ENCODE data around the gene RBM6. TPM values are rescaled to one million over a fixed set of nuclear protein-coding genes. Genes with fewer than 3 reads are reported as not detected.

Gene RBM6
- total and polyA plus RNA-seq, 2 of the 4 experiments (the other 2 are of a cell fraction) = 38.5 to 64.6 TPM

DNA sequence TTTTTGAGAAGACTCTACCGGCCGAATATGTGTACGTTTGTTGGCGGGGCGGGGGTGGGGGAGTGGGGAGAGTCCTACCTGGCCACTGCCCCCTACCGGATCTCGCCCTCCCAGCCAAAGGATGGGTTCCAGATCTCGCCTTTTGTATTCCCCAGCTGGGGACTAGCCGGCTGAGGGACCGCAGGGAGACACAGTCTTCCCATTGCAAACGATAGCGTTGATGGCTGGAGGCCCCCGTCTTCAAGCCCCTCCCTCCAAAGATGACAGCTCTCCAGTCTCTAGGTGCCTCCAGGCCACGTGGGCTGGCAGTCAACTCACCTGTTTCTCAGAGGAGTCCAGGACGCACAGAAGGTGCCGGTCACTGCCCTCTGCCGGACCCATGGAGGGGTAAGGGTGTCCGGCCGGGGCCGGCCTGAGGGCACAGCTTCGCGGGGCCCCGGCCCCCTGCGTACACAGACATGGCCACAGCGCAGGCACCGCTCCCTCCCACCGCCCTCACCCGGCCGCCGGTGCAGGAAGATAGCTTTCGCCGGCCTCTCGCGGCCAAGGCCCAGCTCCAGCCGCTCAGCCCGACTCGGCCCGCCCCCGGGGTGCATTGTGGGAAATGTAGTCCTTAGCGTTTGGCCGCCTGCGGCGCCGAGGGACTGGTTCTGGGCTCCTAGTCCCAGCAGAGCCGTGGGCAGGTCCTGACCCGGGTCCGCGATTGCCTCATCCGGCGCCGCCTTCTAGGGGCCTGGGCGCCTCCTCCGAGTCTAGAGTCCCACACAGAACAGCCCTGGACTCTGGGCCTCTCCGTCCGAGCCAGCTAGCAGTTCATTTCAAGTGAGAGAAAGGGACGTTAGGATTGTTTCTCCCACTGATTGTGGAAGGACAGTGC, 10.4 kb upstream of the RBM6 start, which contains the start of gene MON1A:
Gene MON1A, minus strand, starts transcription at position 521 of the 877 bp plus-strand sequence. CDS start 16,465 bp downstream, outside the sequence.
- Histone ChIP-seq H3K18ac (ENCODE audit: low read depth, low read length) (peak within 1 kb of the TSS; percentile 65), H3K56ac (ENCODE audit: extremely low read depth, insufficient read depth, low read length) (peak within 1 kb of the TSS; percentile 80), H2AK5ac (ENCODE audit: low read depth, low read length) (peak within 1 kb of the TSS; percentile 95), H3K27me3 (ENCODE audit: control insufficient read depth, insufficient read depth, low read length) (no peaks in the 10 kb centered on the region), H4K5ac (ENCODE audit: low read depth, low read length) (peak within 1 kb of the TSS; percentile 96), H3K9me1 (ENCODE audit: insufficient read depth, low read length) (peaks cover 5% of the 10 kb centered on the region; the same call in 1 of the 2 replicates), H3K9ac (ENCODE audit: low read depth, low read length) (peak within 1 kb of the TSS; percentile 73), H3K4me1 (ENCODE audit: control insufficient read depth, insufficient read depth, low read length) (peaks cover 6% of the 10 kb centered on the region), H3K4me3 (ENCODE audit: insufficient read depth, low read depth, low read length) (peak within 1 kb of the TSS; percentile 68), H2BK15ac (ENCODE audit: low read depth, low read length) (peak within 1 kb of the TSS; percentile 63; the same call in 1 of the 3 replicates), H3K79me1 (ENCODE audit: low read depth in 1 of 2, low read length in 2 of 2) (peaks cover 16 to 28% of the 10 kb centered on the region in 2 experiments), H2BK5ac (ENCODE audit: low read depth, low read length, poor library complexity, severe bottlenecking) (peak within 1 kb of the TSS; percentile 51), H4K91ac (ENCODE audit: insufficient read depth, low read depth, low read length) (peak within 1 kb of the TSS; percentile 97), H3K4ac (ENCODE audit: low read depth, low read length) (peak within 1 kb of the TSS; percentile 94), H2AK9ac (replicated peaks; ENCODE audit: low read depth, low read length, poor library complexity) (peak within 1 kb of the TSS; percentile 95), H3K4me2 (ENCODE audit: low read depth, low read length) (peak within 1 kb of the TSS; percentile 85), H3K23ac (ENCODE audit: low read depth, low read length) (peak within 1 kb of the TSS; percentile 79; the same call in 1 of the 2 replicates), H2BK20ac (ENCODE audit: low read depth, low read length) (peak within 1 kb of the TSS; percentile 22; the same call in 1 of the 2 replicates), H3K36me3 (ENCODE audit: control insufficient read depth, insufficient read depth, low read length) (no peaks in the 10 kb centered on the region), H4K8ac (ENCODE audit: low read depth in 2 of 2, low read length in 2 of 2) (peak within 1 kb of the TSS; percentile 93 to 95), H2AFZ (replicated peaks; ENCODE audit: low read length, poor library complexity) (peak within 1 kb of the TSS; percentile 100), H4K20me1 (ENCODE audit: insufficient read depth, low read length) (no peaks in the 10 kb centered on the region), H3K9me3 (ENCODE audit: control insufficient read depth, insufficient read depth, low read length) (no peaks in the 10 kb centered on the region), H3K27ac (ENCODE audit: insufficient read depth, low read length) (peak within 1 kb of the TSS; percentile 55), H3K14ac (replicated peaks; ENCODE audit: low read depth, low read length) (peak within 1 kb of the TSS; percentile 95), H2BK120ac (ENCODE audit: low read depth, low read length) (peak within 1 kb of the TSS; percentile 91)
- dilution Hi-C loops (cut with HindIII; ENCODE audit: low sequenced_read_pairs, unreplicated experiment) (no loop called here), in situ Hi-C loops (cut with MboI; ENCODE audit: low sequenced_read_pairs) (no loop called here), intact Hi-C loops (cut with micrococcal nuclease) (no loop called here)
- ChIA-PET POLR2A (ENCODE audit: unreplicated experiment) (interaction anchor here (0.6 to 0.8 kb wide), 3 partner anchors 11 to 207 kb away, joined by 3 to 12 read pairs (median 4); partner anchors contain the start of gene RBM6), CTCF (interaction anchor here (0.5 to 1.2 kb wide), 4 partner anchors 9 to 28 kb away, joined by 3 to 9 read pairs (median 4); no protein-coding TSS in a partner anchor)
- no TSS peak for BruUV-seq (replicated peaks)
- peak; percentile 82 for DNase-seq
- 6% methylated on average over 4 of the region's 56 CpGs; no CpG with 5 or more reads in 1 of the 2 experiments for WGBS, 2 experiments (ENCODE audit: extremely low coverage in 2 of 2, insufficient read length in 1 of 2)
- TF ChIP-seq, protein P1, sequence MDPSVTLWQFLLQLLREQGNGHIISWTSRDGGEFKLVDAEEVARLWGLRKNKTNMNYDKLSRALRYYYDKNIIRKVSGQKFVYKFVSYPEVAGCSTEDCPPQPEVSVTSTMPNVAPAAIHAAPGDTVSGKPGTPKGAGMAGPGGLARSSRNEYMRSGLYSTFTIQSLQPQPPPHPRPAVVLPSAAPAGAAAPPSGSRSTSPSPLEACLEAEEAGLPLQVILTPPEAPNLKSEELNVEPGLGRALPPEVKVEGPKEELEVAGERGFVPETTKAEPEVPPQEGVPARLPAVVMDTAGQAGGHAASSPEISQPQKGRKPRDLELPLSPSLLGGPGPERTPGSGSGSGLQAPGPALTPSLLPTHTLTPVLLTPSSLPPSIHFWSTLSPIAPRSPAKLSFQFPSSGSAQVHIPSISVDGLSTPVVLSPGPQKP (IDR thresholded peaks at IDR 0.05; ENCODE audit: borderline replicate concordance, low read depth, low read length) = no peak
- TF ChIP-seq MAZ (IDR thresholded peaks at IDR 0.05; ENCODE audit: borderline replicate concordance, low read depth, low read length) (peak; percentile 79; the same call in 1 of the 2 replicates), RAD21 (IDR thresholded peaks at IDR 0.05; ENCODE audit: low read length) (peak; percentile 24; the same call in 1 of the 2 replicates), CEBPB (IDR thresholded peaks at IDR 0.05; ENCODE audit: low read depth, low read length) (peak; percentile 79), FOS (IDR thresholded peaks at IDR 0.05; ENCODE audit: low read depth, low read length) (no peak), MXI1 (IDR thresholded peaks at IDR 0.05; ENCODE audit: borderline replicate concordance, low read depth, low read length) (peak; percentile 96)
- TF ChIP-seq, protein P2, sequence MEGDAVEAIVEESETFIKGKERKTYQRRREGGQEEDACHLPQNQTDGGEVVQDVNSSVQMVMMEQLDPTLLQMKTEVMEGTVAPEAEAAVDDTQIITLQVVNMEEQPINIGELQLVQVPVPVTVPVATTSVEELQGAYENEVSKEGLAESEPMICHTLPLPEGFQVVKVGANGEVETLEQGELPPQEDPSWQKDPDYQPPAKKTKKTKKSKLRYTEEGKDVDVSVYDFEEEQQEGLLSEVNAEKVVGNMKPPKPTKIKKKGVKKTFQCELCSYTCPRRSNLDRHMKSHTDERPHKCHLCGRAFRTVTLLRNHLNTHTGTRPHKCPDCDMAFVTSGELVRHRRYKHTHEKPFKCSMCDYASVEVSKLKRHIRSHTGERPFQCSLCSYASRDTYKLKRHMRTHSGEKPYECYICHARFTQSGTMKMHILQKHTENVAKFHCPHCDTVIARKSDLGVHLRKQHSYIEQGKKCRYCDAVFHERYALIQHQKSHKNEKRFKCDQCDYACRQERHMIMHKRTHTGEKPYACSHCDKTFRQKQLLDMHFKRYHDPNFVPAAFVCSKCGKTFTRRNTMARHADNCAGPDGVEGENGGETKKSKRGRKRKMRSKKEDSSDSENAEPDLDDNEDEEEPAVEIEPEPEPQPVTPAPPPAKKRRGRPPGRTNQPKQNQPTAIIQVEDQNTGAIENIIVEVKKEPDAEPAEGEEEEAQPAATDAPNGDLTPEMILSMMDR (conservative IDR thresholded peaks at IDR 0.05; ENCODE audit: low read depth, low read length) = peak; percentile 16; the same call in 1 of the 2 replicates
- TF ChIP-seq, protein P3, sequence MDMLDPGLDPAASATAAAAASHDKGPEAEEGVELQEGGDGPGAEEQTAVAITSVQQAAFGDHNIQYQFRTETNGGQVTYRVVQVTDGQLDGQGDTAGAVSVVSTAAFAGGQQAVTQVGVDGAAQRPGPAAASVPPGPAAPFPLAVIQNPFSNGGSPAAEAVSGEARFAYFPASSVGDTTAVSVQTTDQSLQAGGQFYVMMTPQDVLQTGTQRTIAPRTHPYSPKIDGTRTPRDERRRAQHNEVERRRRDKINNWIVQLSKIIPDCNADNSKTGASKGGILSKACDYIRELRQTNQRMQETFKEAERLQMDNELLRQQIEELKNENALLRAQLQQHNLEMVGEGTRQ (IDR thresholded peaks at IDR 0.05; ENCODE audit: low read depth, low read length) = peak; percentile 74
- ATAC-seq (ENCODE audit: low read depth) = peak; percentile 97
